ENCODE results near the gene NNT. TPM values are rescaled to one million over a fixed set of nuclear protein-coding genes. Genes with fewer than 3 reads are reported as not detected.
"Not testable (repeated sequence)": the region's sequence is repeated elsewhere in the genome, so short reads cannot be mapped to it uniquely, and the experiment has no call there.

NNT gene
- total and polyA plus RNA-seq, 3 experiments from 2014 or later = 43.5 to 87.3 (median 79.7) TPM

- H3K27ac Mint-ChIP-seq = no peak overlapping the region
- CTCF ChIA-PET = interaction anchor here (1.9 kb wide), 1 partner anchor 1043 kb away, joined by 5 read pairs; no protein-coding TSS in a partner anchor
- no peaks in the 10 kb centered on the region for H3K36me3 Mint-ChIP-seq
- no peaks in the 10 kb centered on the region for H3K27me3 ChIP-seq (ENCODE audit: insufficient read depth, low read length, poor library complexity, severe bottlenecking)
- H3K36me3 ChIP-seq (ENCODE audit: insufficient read depth, low read length) = no peaks in the 10 kb centered on the region
- H3K9me3 ChIP-seq (ENCODE audit: low read length) = no peaks in the 10 kb centered on the region
- no peak overlapping the region for H3K4me3 Mint-ChIP-seq
- H3K27me3 Mint-ChIP-seq = peaks cover 2 to 5% of the 10 kb centered on the region in 2 donors
- DNase-seq = no peak
- H3K9me3 Mint-ChIP-seq = no peaks in the 10 kb centered on the region
- no peak overlapping the region for H3K27ac ChIP-seq (ENCODE audit: low read depth, low read length)
- POLR2A ChIA-PET = no interaction called here
- H3K4me1 ChIP-seq (ENCODE audit: insufficient read depth, low read length) = no peaks in the 10 kb centered on the region
- no peak overlapping the region for H3K4me3 ChIP-seq (ENCODE audit: low read length)
- H3K4me1 Mint-ChIP-seq = no peaks in the 10 kb centered on the region
Observed at GRCh38 chr5:43730832-43731342, 127.9 kb downstream of the NNT start.

GRCh38 chr5:43731573-43731972 lies 128.6 kb downstream of the NNT start:
- no peak overlapping the region for H3K27ac Mint-ChIP-seq
- H3K4me1 ChIP-seq (ENCODE audit: insufficient read depth, low read length) = no peaks in the 10 kb centered on the region
- no peaks in the 10 kb centered on the region for H3K36me3 ChIP-seq (ENCODE audit: insufficient read depth, low read length)
- ChIA-PET POLR2A (no interaction called here), CTCF (interaction anchor here (1.9 kb wide), 1 partner anchor 1043 kb away, joined by 5 read pairs; no protein-coding TSS in a partner anchor)
- no peak overlapping the region for H3K4me3 ChIP-seq (ENCODE audit: low read length)
- no peak overlapping the region for H3K4me3 Mint-ChIP-seq
- H3K9me3 ChIP-seq (ENCODE audit: low read length) = no peaks in the 10 kb centered on the region
- H3K27ac ChIP-seq (ENCODE audit: low read depth, low read length) = no peak overlapping the region
- H3K27me3 ChIP-seq (ENCODE audit: insufficient read depth, low read length, poor library complexity, severe bottlenecking) = no peaks in the 10 kb centered on the region
- H3K36me3 Mint-ChIP-seq = no peaks in the 10 kb centered on the region
- H3K9me3 Mint-ChIP-seq = no peaks in the 10 kb centered on the region
- DNase-seq = no peak
- H3K4me1 Mint-ChIP-seq = no peaks in the 10 kb centered on the region
- H3K27me3 Mint-ChIP-seq = peaks cover 2 to 5% of the 10 kb centered on the region in 2 donors

GRCh38 chr5:43745923-43746548 lies 143.1 kb downstream of the NNT start:
- H3K27me3 Mint-ChIP-seq; POLR2A ChIA-PET; H3K9me3 ChIP-seq (ENCODE audit: low read length); H3K27me3 ChIP-seq (ENCODE audit: insufficient read depth, low read length, poor library complexity, severe bottlenecking); H3K36me3 Mint-ChIP-seq; H3K27ac ChIP-seq (ENCODE audit: low read depth, low read length); H3K36me3 ChIP-seq (ENCODE audit: insufficient read depth, low read length); H3K4me1 ChIP-seq (ENCODE audit: insufficient read depth, low read length); H3K9me3 Mint-ChIP-seq; CTCF ChIA-PET; H3K4me1 Mint-ChIP-seq; H3K4me3 ChIP-seq (ENCODE audit: low read length); H3K27ac Mint-ChIP-seq; H3K4me3 Mint-ChIP-seq: not testable (repeated sequence)
- DNase-seq = peak in 1 of 5 donors; percentile 43

GRCh38 chr5:43750809-43751208 lies 147.8 kb downstream of the NNT start:
- H3K27ac Mint-ChIP-seq = no peak overlapping the region
- no peak overlapping the region for H3K4me3 ChIP-seq (ENCODE audit: low read length)
- DNase-seq = no peak
- no peaks in the 10 kb centered on the region for H3K27me3 ChIP-seq (ENCODE audit: insufficient read depth, low read length, poor library complexity, severe bottlenecking)
- H3K36me3 Mint-ChIP-seq = no peaks in the 10 kb centered on the region
- no peaks in the 10 kb centered on the region for H3K36me3 ChIP-seq (ENCODE audit: insufficient read depth, low read length)
- H3K4me1 ChIP-seq (ENCODE audit: insufficient read depth, low read length) = no peaks in the 10 kb centered on the region
- peaks cover 0 to 10% (median 5%) of the 10 kb centered on the region in 5 donors for H3K9me3 Mint-ChIP-seq
- no peak overlapping the region for H3K4me3 Mint-ChIP-seq
- H3K27ac ChIP-seq (ENCODE audit: low read depth, low read length) = no peak overlapping the region
- no peaks in the 10 kb centered on the region for H3K27me3 Mint-ChIP-seq
- ChIA-PET POLR2A (no interaction called here), CTCF (no interaction called here)
- H3K9me3 ChIP-seq (ENCODE audit: low read length) = no peaks in the 10 kb centered on the region
- H3K4me1 Mint-ChIP-seq = no peaks in the 10 kb centered on the region

GRCh38 chr5:43753069-43753468 lies 150.1 kb downstream of the NNT start:
- ChIA-PET POLR2A (no interaction called here), CTCF (no interaction called here)
- peak overlapping the region in 1 of 8 donors; percentile 33 for H3K27ac Mint-ChIP-seq
- peaks cover 0 to 2% of the 10 kb centered on the region in 2 donors for H3K27me3 Mint-ChIP-seq
- DNase-seq = no peak
- H3K4me1 ChIP-seq (ENCODE audit: insufficient read depth, low read length) = no peaks in the 10 kb centered on the region
- no peak overlapping the region for H3K4me3 ChIP-seq (ENCODE audit: low read length)
- no peak overlapping the region for H3K4me3 Mint-ChIP-seq
- no peaks in the 10 kb centered on the region for H3K36me3 ChIP-seq (ENCODE audit: insufficient read depth, low read length)
- H3K36me3 Mint-ChIP-seq = no peaks in the 10 kb centered on the region
- peaks cover 4 to 12% (median 6%) of the 10 kb centered on the region in 5 donors for H3K9me3 Mint-ChIP-seq
- no peaks in the 10 kb centered on the region for H3K9me3 ChIP-seq (ENCODE audit: low read length)
- no peaks in the 10 kb centered on the region for H3K27me3 ChIP-seq (ENCODE audit: insufficient read depth, low read length, poor library complexity, severe bottlenecking)
- no peak overlapping the region for H3K27ac ChIP-seq (ENCODE audit: low read depth, low read length)
- no peaks in the 10 kb centered on the region for H3K4me1 Mint-ChIP-seq

Other genes with a start within 250 kb of the NNT start
- 1 to 10 TPM; 8.4 to 8.6 TPM for gene CCL28, start 190.8 kb upstream of the NNT start, total RNA-seq
- gene CCL28, start 190.8 kb upstream of the NNT start, polyA plus RNA-seq = 7.5 TPM
- gene TMEM267, start 119.3 kb upstream of the NNT start, total RNA-seq = 10 to 100 TPM; 18.4 to 19.6 TPM
- gene TMEM267, start 119.3 kb upstream of the NNT start, polyA plus RNA-seq = 21.2 TPM
- gene C5orf34, start 88.0 kb upstream of the NNT start, total RNA-seq = 1 to 10 TPM; 7.4 to 9.0 TPM
- gene C5orf34, start 88.0 kb upstream of the NNT start, polyA plus RNA-seq = 0.91 TPM
- gene PAIP1, start 46.1 kb upstream of the NNT start, total RNA-seq = 10 to 100 TPM; 57.2 to 59.3 TPM
- 40.4 TPM for gene PAIP1, start 46.1 kb upstream of the NNT start, polyA plus RNA-seq

Data from CD8-positive, alpha-beta memory T cell (primary cell).